Measurements from ENCODE around the gene NPRL2.

DNA sequence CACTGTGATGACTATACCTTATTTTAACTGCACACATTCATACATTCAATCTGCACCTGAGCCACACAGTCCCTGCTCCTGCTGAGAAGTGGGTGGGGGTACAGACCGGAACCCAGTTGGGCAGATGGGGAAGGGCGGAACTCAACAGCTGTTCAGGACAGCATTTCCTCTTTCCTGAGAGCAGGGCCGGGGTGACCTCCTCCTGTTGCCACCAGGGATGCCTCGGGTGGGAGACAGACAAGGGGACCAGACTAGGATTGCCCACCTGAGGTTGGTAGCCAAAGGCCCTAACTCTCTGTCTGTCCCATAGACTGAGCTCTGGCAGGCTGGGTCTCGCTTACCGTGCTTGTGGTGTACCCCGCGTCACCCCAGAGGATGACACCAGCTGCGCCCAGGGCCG, 32.0 kb downstream of the NPRL2 start:
- no peak for TF ChIP-seq POLR2A (IDR thresholded peaks at IDR 0.05; ENCODE audit: borderline replicate concordance, extremely low read depth, insufficient read depth, insufficient read length)
- TF ChIP-seq ZBTB33 (IDR thresholded peaks at IDR 0.05; ENCODE audit: extremely low read depth, insufficient replicate concordance, low read length): no peak
- no peak for TF ChIP-seq CTCF (IDR thresholded peaks at IDR 0.05 in 2 of 3, conservative IDR thresholded peaks at IDR 0.05 in 1 of 3; ENCODE audit: borderline replicate concordance in 1 of 3, insufficient read depth in 1 of 3, low read depth in 2 of 3, low read length in 2 of 3)
- no peak for TF ChIP-seq TCF7L2 (IDR thresholded peaks at IDR 0.05; ENCODE audit: borderline replicate concordance, extremely low read depth, insufficient read depth, insufficient read length)
- no peak for TF ChIP-seq EZH2 (IDR thresholded peaks at IDR 0.05)
- TF ChIP-seq REST (IDR thresholded peaks at IDR 0.05; ENCODE audit: low read depth): no peak
- no peak for TF ChIP-seq SIN3A (IDR thresholded peaks at IDR 0.05; ENCODE audit: low read depth)
- no peak for TF ChIP-seq RAD21 (IDR thresholded peaks at IDR 0.05; ENCODE audit: low read depth)
- TF ChIP-seq MAX (IDR thresholded peaks at IDR 0.05): no peak
- no peak for TF ChIP-seq ELF1 (IDR thresholded peaks at IDR 0.05; ENCODE audit: borderline replicate concordance, low read depth)
- TF ChIP-seq EZH2phosphoT487 (IDR thresholded peaks at IDR 0.05; ENCODE audit: borderline replicate concordance): no peak
- no peak for TF ChIP-seq SP1 (IDR thresholded peaks at IDR 0.05; ENCODE audit: low read depth)
- no peak for TF ChIP-seq SRF (IDR thresholded peaks at IDR 0.05; ENCODE audit: low read depth)
- no peak for TF ChIP-seq YY1 (IDR thresholded peaks at IDR 0.05; ENCODE audit: extremely low read depth, insufficient replicate concordance, low read depth, low read length)
